Measurements from ENCODE around the gene LMO7. TPM values are rescaled to one million over a fixed set of nuclear protein-coding genes. Genes with fewer than 3 reads are reported as not detected.

The LMO7 gene
- total and polyA plus RNA-seq, 2 of the 8 experiments (the other 6 are each of a cell fraction or from before 2014, with no cell fraction given), result 8.1 to 28.3 TPM

- Histone ChIP-seq H2BK120ac (replicated peaks; ENCODE audit: low read depth, low read length) (no peak overlapping the region), H3K4me3 (ENCODE audit: extremely low read depth in 1 of 4, insufficient read depth in 2 of 4, low read depth in 3 of 4, low read length in 4 of 4) (no peak overlapping the region), H3K9ac (replicated peaks in 1 of 4; ENCODE audit: extremely low read depth in 1 of 4, low read depth in 3 of 4, low read length in 3 of 4) (no peak overlapping the region), H2AK5ac (ENCODE audit: low read depth, low read length) (no peak overlapping the region), H3K79me2 (ENCODE audit: control insufficient read depth in 1 of 2, insufficient read depth in 2 of 2, low read length in 2 of 2) (no peaks in the 10 kb centered on the region), H3K27me3 (replicated peaks in 1 of 4; ENCODE audit: control insufficient read depth in 3 of 4, extremely low read depth in 1 of 4, insufficient read depth in 3 of 4, low read length in 3 of 4) (no peaks in the 10 kb centered on the region), H2BK5ac (ENCODE audit: low read depth, low read length) (no peak overlapping the region), H3K18ac (ENCODE audit: extremely low read depth, low read length) (no peak overlapping the region), H4K91ac (replicated peaks; ENCODE audit: insufficient read length, low read length) (no peak overlapping the region), H3K27ac (ENCODE audit: low read depth, low read length) (no peak overlapping the region), H3K4me1 (replicated peaks in 1 of 4; ENCODE audit: control insufficient read depth in 3 of 4, insufficient read depth in 4 of 4, low read length in 3 of 4) (no peaks in the 10 kb centered on the region), H2BK20ac (ENCODE audit: low read length) (no peak overlapping the region), H4K5ac (ENCODE audit: insufficient read length, low read depth, low read length) (no peak overlapping the region), H3K79me1 (ENCODE audit: low read depth, low read length) (no peaks in the 10 kb centered on the region), H3K23ac (ENCODE audit: insufficient read length) (no peak overlapping the region), H3K23me2 (ENCODE audit: low read depth, low read length) (no peaks in the 10 kb centered on the region), H3K14ac (ENCODE audit: insufficient read length) (no peak overlapping the region), H2AFZ (ENCODE audit: low read length) (no peak overlapping the region), H3K4me2 (ENCODE audit: insufficient read depth in 1 of 2, low read depth in 2 of 2, low read length in 2 of 2) (no peak overlapping the region), H2BK12ac (ENCODE audit: low read depth, low read length) (no peak overlapping the region), H3K4ac (replicated peaks; ENCODE audit: insufficient read length, low read depth, low read length) (no peak overlapping the region), H2BK15ac (ENCODE audit: low read length) (no peak overlapping the region), H3K56ac (replicated peaks; ENCODE audit: insufficient read length, low read depth, low read length) (no peak overlapping the region), H4K8ac (ENCODE audit: extremely low read depth, insufficient read depth, low read length) (no peak overlapping the region), H3K9me3 (ENCODE audit: insufficient read depth in 2 of 2, low read depth in 1 of 2, low read length in 1 of 2) (no peaks in the 10 kb centered on the region; a peak in 2 of 4 replicates), H4K20me1 (replicated peaks in 1 of 2; ENCODE audit: control insufficient read depth in 1 of 2, insufficient read depth in 2 of 2, low read length in 2 of 2) (no peaks in the 10 kb centered on the region), H3K36me3 (ENCODE audit: control insufficient read depth in 2 of 4, insufficient read depth in 4 of 4, low read length in 3 of 4) (no peaks in the 10 kb centered on the region)
- POLR2A ChIA-PET (ENCODE audit: partially characterized antibody), result interaction anchor here (1.0 kb wide), 1 partner anchor 173 kb away, joined by 3 read pairs; no protein-coding TSS in a partner anchor
- DNase-seq (ENCODE audit: low read depth in 1 of 2, low spot score in 2 of 2) (no peak), FAIRE-seq (no peak)
- CTCF ChIA-PET (ENCODE audit: partially characterized antibody), result interaction anchor here (1.1 to 2.0 kb wide), 7 partner anchors 8 to 612 kb away, joined by 3 to 11 read pairs (median 4); no protein-coding TSS in a partner anchor
- TF ChIP-seq CBX8 (IDR thresholded peaks at IDR 0.05; ENCODE audit: borderline replicate concordance, low read depth, low read length), result no peak
- TF ChIP-seq NRF1 (IDR thresholded peaks at IDR 0.05; ENCODE audit: low read depth, low read length), result no peak
- no peak for TF ChIP-seq MAX (IDR thresholded peaks at IDR 0.05)
- no peak for TF ChIP-seq HDAC2 (IDR thresholded peaks at IDR 0.05; ENCODE audit: borderline replicate concordance in 1 of 2, low read depth in 2 of 2, low read length in 2 of 2)
- TF ChIP-seq EGR1 (IDR thresholded peaks at IDR 0.05; ENCODE audit: borderline replicate concordance, low read depth, low read length), result no peak
- TF ChIP-seq MAFK (IDR thresholded peaks at IDR 0.05; ENCODE audit: low read depth, low read length), result no peak
- TF ChIP-seq EP300 (IDR thresholded peaks at IDR 0.05; ENCODE audit: borderline replicate concordance in 1 of 2, low read depth in 2 of 2, low read length in 2 of 2), result no peak
- TF ChIP-seq RAD21 (IDR thresholded peaks at IDR 0.05 in 1 of 2, conservative IDR thresholded peaks at IDR 0.05 in 1 of 2; ENCODE audit: low read depth in 2 of 2, low read length in 2 of 2), result no peak
Observed at GRCh38 chr13:75861786-75862185, 225.7 kb downstream of the LMO7 start.
